T-helper 1 cell treated with Interleukin-12 subunit alpha and Interleukin-12 subunit beta and Interleukin-4 antibody, amounts not matched to agents 30 ng/mL and 1 ng/mL, for 36 hours (primary cell): ENCODE results near the gene TXNL4B. TPM values are rescaled to one million over a fixed set of nuclear protein-coding genes. Genes with fewer than 3 reads are reported as not detected.

Experiments used
- intact Hi-C: fragments of 100-400 bp; cut with micrococcal nuclease; formaldehyde crosslinking; loops from one replicate; pipeline ENCODE4 v1.15.1; 2024
- total RNA-seq: library from RNA; stranded (reverse); gene quantifications from 2 replicates; pipeline ENCODE4 v1.2.3, GENCODE V29; 2022

Gene TXNL4B
- total RNA-seq = 14.9 and 17.6 TPM in 2 replicates

- intact Hi-C loops = loop anchor here (1.0 to 2.0 kb wide), 13 partner anchors 85 to 1712 kb away; partner anchors contain the start of genes AP1G1, ATXN1L, CMTR2 and DHODH
These were observed at the start of gene TXNL4B, which contains the start of gene DHX38 for GRCh38 chr16:72093448-72094265. Gene TXNL4B (minus strand): TSS chr16:72093620. CDS start chr16:72090749, 2,871 bp downstream. Gene DHX38 (plus strand): TSS chr16:72093847. CDS start chr16:72096158, 2,311 bp downstream.

- intact Hi-C loops = no loop called here
These were observed 49.1 kb upstream of the TXNL4B start for GRCh38 chr16:72142476-72142875.

DNA sequence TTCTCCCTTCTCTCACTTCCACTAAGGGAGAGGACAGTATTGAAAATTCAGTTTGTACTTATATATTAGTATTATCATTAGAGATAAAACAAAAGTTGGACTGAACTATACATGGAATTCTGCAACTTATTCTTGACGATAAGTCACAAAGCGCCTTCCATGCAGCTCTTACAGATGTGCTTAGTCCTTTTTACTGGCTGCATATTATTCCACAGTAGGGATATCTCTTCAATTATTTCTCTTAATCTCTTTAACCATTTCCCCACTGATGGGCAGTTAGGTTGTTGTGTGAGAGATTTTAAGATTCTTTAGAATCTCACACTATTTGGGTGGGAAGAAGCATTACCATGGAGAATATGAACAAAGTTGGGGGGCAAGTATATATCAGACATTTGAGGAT lies 46.5 kb upstream of the TXNL4B start:
- intact Hi-C loops = no loop called here

- intact Hi-C loops = no loop called here
These were observed 44.7 kb upstream of the TXNL4B start for GRCh38 chr16:72138064-72138572.

DNA sequence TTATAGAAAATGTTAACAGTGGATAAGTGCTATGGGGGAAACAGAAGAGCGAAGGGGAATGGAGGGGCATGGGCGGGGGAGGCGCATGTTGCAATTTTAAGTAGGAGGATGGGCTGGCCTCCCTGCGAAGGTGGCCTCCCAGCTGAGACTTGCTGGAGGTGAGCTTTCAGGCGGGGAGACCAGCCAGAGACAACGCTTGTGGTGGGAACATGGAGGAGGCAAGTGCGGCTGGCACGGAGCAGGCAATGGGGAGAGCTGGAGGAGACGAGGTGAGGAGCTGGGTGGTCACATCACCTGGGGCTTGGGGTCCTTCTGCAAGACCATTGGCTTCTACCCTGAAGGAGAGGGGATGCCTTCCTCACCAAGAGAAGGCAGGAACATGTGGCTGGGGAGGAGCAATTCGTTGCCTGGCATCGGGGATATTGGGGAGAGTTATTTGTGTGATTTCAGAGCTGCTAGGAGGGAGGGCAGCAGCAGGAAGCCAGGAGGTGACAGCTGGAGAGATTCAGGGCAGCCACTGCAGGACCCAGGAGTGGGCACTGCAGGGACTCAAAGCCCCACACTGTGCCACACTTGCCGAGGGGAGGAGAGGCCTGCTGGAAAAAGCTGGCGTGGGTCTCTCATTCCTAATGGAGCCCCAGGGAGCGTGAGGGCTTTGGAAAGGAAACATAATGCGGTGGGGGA lies 44.1 kb upstream of the TXNL4B start:
- intact Hi-C loops = no loop called here

GRCh38 chr16:72134507-72134906 lies 41.1 kb upstream of the TXNL4B start:
- intact Hi-C loops = no loop called here

DNA sequence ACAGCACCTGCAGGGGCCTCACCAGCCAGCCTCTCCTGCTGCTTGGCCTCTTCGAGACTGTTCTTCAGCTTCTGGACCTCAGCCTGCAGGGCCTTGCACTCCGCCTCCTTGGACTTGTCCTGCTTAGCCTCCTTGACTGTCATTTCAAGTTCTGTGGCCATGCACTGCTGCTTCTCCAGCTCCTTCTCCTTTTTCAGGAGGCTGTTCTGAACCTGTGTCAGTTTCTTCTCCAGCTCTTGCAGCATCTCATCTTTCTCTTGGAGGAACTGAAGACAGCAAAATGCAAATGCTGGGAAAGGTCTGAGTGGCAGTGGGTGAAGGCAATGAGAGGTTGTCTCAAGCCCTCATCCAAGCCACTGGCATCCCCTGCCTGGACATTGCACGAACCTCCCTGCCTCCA lies 39.3 kb upstream of the TXNL4B start:
- intact Hi-C loops = no loop called here

- intact Hi-C loops = no loop called here
These were observed 37.6 kb upstream of the TXNL4B start for GRCh38 chr16:72131036-72131435.

DNA sequence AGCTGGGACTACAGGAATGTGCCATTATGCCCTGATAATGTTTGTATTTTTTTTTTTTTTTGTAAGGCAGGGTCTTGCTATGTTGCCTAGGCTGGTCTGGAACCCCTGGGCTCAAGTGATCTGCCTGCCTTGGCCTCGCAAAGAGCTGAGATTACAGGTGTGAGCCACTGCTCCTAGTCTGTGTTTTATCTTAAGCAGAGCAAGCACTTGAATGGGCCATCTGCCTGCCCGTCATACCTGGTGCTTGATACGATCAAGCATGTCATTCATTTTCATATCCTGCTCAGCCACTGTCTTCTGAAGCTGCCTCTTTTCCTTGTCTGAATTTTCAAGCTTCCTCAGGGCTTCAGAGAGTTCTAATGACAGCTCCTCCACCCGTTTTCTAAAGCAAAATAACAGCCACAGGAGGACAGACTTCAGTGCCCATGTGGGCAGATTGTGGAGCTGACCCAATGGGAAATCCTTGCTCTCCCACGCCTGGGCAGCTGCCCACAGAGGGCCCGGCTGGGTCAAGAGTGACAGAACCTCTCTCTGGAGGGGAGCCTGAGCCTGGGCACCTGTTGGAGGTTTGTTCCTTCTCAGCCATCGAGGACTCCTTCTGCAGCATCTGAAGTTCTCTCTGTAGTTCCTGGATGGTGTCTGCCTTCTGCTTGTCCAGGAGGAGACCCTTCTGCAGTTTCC lies 36.7 kb upstream of the TXNL4B start:
- intact Hi-C loops = loop anchor here (10.0 kb wide), 2 partner anchors 705 to 1975 kb away; no protein-coding TSS in a partner anchor

- intact Hi-C loops = loop anchor here (10.0 kb wide), 2 partner anchors 706 to 1976 kb away; no protein-coding TSS in a partner anchor
These were observed 35.3 kb upstream of the TXNL4B start for GRCh38 chr16:72128701-72129100.

- intact Hi-C loops = loop anchor here (10.0 kb wide), 2 partner anchors 708 to 1978 kb away; no protein-coding TSS in a partner anchor
These were observed 33.0 kb upstream of the TXNL4B start for GRCh38 chr16:72126429-72126765.

DNA sequence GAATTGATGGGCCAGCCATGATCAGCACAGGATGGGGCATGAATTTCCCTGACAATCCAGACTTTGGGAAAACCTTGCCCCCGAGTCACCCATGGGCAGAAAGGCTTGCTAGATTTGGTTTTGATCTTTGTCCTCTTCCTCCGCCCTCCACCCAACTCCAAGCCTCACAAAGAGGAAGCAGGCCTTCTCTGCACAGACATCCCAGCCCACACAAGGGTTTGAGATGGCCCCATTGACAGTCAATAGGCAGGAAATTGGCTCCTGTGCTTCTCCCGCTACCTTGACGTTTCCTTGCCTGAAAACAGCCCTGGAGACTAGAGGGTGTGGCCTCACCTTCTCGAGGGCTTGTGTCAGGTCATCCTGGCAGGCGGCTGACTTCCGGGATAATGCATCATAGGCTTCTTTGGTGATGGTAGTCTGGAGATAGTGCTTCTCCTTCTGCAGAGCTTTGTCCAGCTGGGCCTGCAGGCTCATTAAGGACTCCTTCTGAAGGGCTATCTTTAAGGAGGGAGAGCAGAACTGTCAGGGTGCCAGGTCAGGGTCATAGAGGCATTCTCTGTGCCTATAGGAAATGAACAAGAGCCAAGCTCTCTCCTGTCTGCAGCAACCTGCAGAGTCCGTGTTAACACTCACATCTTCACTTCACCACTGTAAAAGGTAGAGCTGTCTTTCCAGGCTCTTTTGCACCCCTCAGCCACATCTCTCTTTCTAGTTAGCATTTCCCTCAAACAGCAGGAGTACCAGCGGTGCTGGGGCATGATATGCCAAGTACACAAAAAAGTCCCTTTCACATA lies 32.4 kb upstream of the TXNL4B start:
- intact Hi-C loops = loop anchor here (1.0 to 10.0 kb wide), 4 partner anchors 341 to 1979 kb away; no protein-coding TSS in a partner anchor

- intact Hi-C loops = loop anchor here (1.0 to 10.0 kb wide), 4 partner anchors 342 to 1980 kb away; no protein-coding TSS in a partner anchor
These were observed 31.6 kb upstream of the TXNL4B start for GRCh38 chr16:72124761-72125634.

DNA sequence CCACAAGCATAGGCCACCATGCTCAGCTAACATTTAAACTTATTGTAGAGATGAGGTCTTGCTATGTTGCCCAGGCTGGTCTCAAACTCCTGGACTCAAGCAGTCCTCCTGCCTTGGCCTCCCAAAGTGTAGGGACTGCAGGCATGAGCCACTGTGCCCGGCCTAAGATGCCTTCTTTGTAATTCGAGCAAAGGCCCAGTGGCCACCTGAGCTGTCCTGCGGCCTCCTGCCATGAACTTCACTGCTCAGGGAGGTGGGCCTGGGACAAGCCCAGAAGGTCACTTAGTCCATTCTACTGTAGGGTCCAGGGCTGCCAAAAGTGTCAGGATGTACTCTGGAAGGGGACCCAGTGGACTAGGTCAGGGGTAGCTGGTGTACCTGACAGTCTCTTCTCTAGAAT lies 30.7 kb upstream of the TXNL4B start:
- intact Hi-C loops = loop anchor here (2.0 to 10.0 kb wide), 3 partner anchors 711 to 1981 kb away; no protein-coding TSS in a partner anchor

- intact Hi-C loops = loop anchor here (10.0 kb wide), 2 partner anchors 711 to 1981 kb away; no protein-coding TSS in a partner anchor
These were observed 30.0 kb upstream of the TXNL4B start for GRCh38 chr16:72123426-72123825.

- intact Hi-C loops = loop anchor here (10.0 kb wide), 2 partner anchors 712 to 1982 kb away; no protein-coding TSS in a partner anchor
These were observed 29.5 kb upstream of the TXNL4B start for GRCh38 chr16:72122916-72123315.

DNA sequence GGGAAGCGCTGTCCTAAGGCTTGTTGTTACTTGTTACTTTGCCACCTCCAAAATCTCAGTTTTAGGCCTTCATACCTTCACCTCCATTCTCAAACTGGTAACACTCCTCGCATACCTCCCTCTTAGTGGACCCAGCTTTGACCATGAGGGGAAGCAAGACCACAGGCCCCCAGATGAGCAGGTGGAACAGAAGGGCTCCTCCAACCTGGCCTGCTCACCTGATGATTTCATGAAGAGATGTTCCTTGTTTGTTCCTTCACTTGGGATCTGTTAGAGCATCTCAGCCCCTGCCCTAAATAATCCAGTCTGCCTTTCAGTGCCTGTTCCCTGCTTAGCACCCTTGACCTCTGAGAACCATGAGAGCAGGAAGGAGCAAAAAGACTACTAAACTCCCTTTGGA lies 28.9 kb upstream of the TXNL4B start:
- intact Hi-C loops = loop anchor here (10.0 kb wide), 2 partner anchors 712 to 1982 kb away; no protein-coding TSS in a partner anchor

DNA sequence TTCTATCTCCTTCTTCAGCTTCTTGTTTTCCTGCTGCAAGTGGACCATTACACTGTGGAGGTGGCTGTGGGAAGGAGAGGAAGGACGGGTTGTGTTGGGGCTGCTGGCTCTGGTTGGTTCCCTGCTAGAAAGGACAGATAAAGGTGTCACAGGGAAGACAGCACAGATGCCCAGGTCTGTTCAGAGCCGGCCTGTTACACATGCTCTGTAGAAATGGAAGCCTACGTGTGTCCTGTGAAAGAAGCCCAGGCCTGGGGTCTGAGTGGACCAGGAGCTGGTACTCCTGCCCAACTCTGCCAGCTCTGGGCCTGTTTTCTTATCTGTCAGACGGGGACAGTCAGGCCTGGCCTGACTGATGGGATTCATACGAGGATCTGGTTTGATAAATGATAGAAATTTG lies 26.6 kb upstream of the TXNL4B start:
- intact Hi-C loops = loop anchor here (10.0 kb wide), 2 partner anchors 715 to 1985 kb away; no protein-coding TSS in a partner anchor

- intact Hi-C loops = no loop called here
These were observed 20.2 kb upstream of the TXNL4B start for GRCh38 chr16:72113616-72113945.
